Liver (tissue), 9 donors: ENCODE measurements around the gene BCAR3. TPM values are rescaled to one million over a fixed set of nuclear protein-coding genes. Genes with fewer than 3 reads are reported as not detected.

ENCODE experiments used
- DNase-seq: peaks from one replicate; pipeline ENCODE4 v3.0.0-alpha.2; 2017; ENCODE audit warnings: low spot score
- H3K27ac ChIP-seq, 2 donors: one replicate each; pipeline ENCODE4 v1.7.0; 2013; ENCODE audit warnings: inconsistent platforms in 2 of 2, low read length in 2 of 2, control low read depth in 1 of 2, low read depth in 1 of 2, mild to moderate bottlenecking in 1 of 2
- H3K27me3 ChIP-seq, 4 donors: one replicate each; pipeline versions ENCODE4 v1.6.1 to v1.7.0; 2013; ENCODE audit warnings: low read length in 3 of 4, inconsistent platforms in 1 of 4, mild to moderate bottlenecking in 1 of 4, moderate library complexity in 1 of 4; ENCODE audit not compliant: control insufficient read depth in 4 of 4, insufficient read depth in 4 of 4
- H3K36me3 ChIP-seq, 4 donors: one replicate each; pipeline versions ENCODE4 v1.6.1 to v1.7.0; 2013; ENCODE audit warnings: low read length in 3 of 4, mild to moderate bottlenecking in 3 of 4, low read depth in 1 of 4, moderate library complexity in 1 of 4; ENCODE audit not compliant: control insufficient read depth in 4 of 4, insufficient read depth in 3 of 4
- H3K4me1 ChIP-seq, 4 donors: one replicate each; pipeline versions ENCODE4 v1.6.1 to v1.7.0; 2013; ENCODE audit warnings: low read length in 3 of 4, mild to moderate bottlenecking in 3 of 4, moderate library complexity in 1 of 4; ENCODE audit not compliant: control insufficient read depth in 4 of 4, insufficient read depth in 4 of 4
- H3K4me3 ChIP-seq, 3 donors: one replicate each; pipeline versions ENCODE4 v1.6.1 to v1.7.0; 2013; ENCODE audit warnings: low read length in 3 of 3, control low read depth in 1 of 3, low read depth in 1 of 3, mild to moderate bottlenecking in 1 of 3
- H3K9ac ChIP-seq, 2 donors: one replicate each; pipeline ENCODE4 v1.7.0; 2013; ENCODE audit warnings: low read length in 2 of 2, mild to moderate bottlenecking in 2 of 2, moderate library complexity in 2 of 2, control low read depth in 1 of 2, low read depth in 1 of 2
- H3K9me3 ChIP-seq, 4 donors: one replicate each; pipeline versions ENCODE4 v1.6.1 to v1.7.0; 2013; ENCODE audit warnings: low read length in 3 of 4; ENCODE audit not compliant: control insufficient read depth in 4 of 4
- FOXA1 ChIP-seq: IDR thresholded peaks from 2 replicates; pipeline ENCODE4 v1.6.1; 2016; ENCODE audit warnings: antibody characterized with exemption
- FOXA2 ChIP-seq: IDR thresholded peaks from 2 replicates; pipeline ENCODE4 v1.6.1; 2016; ENCODE audit warnings: antibody characterized with exemption
- GABPA ChIP-seq, 2 donors: IDR thresholded peaks in 1 of 2; conservative IDR thresholded peaks in 1 of 2; 2 replicates each; pipeline ENCODE4 v1.6.1; 2016; ENCODE audit warnings: antibody characterized with exemption in 2 of 2, mild to moderate bottlenecking in 1 of 2, moderate library complexity in 1 of 2
- HNF4A ChIP-seq, 2 donors: conservative IDR thresholded peaks; 2 replicates each; pipeline ENCODE4 v1.6.1; 2016; ENCODE audit warnings: antibody characterized with exemption in 2 of 2, mild to moderate bottlenecking in 2 of 2
- HNF4G ChIP-seq: IDR thresholded peaks from 2 replicates; pipeline ENCODE4 v1.6.1; 2016; ENCODE audit warnings: antibody characterized with exemption
- JUND ChIP-seq, 2 donors: IDR thresholded peaks; 2 replicates each; pipeline ENCODE4 v1.6.1; 2016; ENCODE audit warnings: antibody characterized with exemption in 2 of 2
- NR2F2 ChIP-seq: IDR thresholded peaks from 2 replicates; pipeline ENCODE4 v1.6.1; 2016; ENCODE audit warnings: antibody characterized with exemption
- RAD21 ChIP-seq, 2 donors: IDR thresholded peaks; 2 replicates each; pipeline ENCODE4 v1.6.1; 2016; ENCODE audit warnings: antibody characterized with exemption in 2 of 2, mild to moderate bottlenecking in 2 of 2
- REST ChIP-seq: IDR thresholded peaks from 2 replicates; pipeline ENCODE4 v1.6.1; 2016; ENCODE audit warnings: antibody characterized with exemption, mild to moderate bottlenecking
- TAF1 ChIP-seq: conservative IDR thresholded peaks from 2 replicates; pipeline ENCODE4 v1.6.1; 2016; ENCODE audit warnings: antibody characterized with exemption, mild to moderate bottlenecking
- YY1 ChIP-seq: IDR thresholded peaks from 2 replicates; pipeline ENCODE4 v1.6.1; 2016; ENCODE audit warnings: antibody characterized with exemption, mild to moderate bottlenecking
- WGBS: extraction: QIAGEN DNeasy Blood & Tissue Kit; methylation state at CpG from one replicate; pipeline ENCODE4 v1.1.7; 2013; 5-methylcytosine and 5-hydroxymethylcytosine counted together
- polyA plus RNA-seq, 2 donors: library from polyadenylated mRNA; stranded (reverse) in 1 of 2; unstranded in 1 of 2; fragments of 200-250 nt in 1 of 2; fragments of >200 nt in 1 of 2; fragmentation: Nextera tagmentation in 1 of 2; extraction: Ambion mirVana in 1 of 2; gene quantifications; one replicate each; pipeline versions ENCODE4 v1.2.1 to v1.2.3, GENCODE V29; 2013 to 2015
- total RNA-seq, 2 donors: library from RNA; depleted of rRNA; stranded (reverse); fragments of >200 nt; gene quantifications; one replicate each; pipeline ENCODE4 v1.2.3, GENCODE V29; 2014
- TF ChIP-seq, protein P1 (sequence below): fragments of 150-350 bp; IDR thresholded peaks from 2 replicates; pipeline ENCODE4 v1.5.1; 2017; ENCODE audit warnings: improper control_type of control experiment, low read depth, low read length; ENCODE audit not compliant: missing input control
- donor health status: healthy.
- donor health status: healthy.
- donor health status: healthy.
- donor health status: healthy.
- donor health status: healthy.

The BCAR3 gene
- total and polyA plus RNA-seq, 4 donors = 2.8 to 10.3 (median 7.7) TPM

DNA sequence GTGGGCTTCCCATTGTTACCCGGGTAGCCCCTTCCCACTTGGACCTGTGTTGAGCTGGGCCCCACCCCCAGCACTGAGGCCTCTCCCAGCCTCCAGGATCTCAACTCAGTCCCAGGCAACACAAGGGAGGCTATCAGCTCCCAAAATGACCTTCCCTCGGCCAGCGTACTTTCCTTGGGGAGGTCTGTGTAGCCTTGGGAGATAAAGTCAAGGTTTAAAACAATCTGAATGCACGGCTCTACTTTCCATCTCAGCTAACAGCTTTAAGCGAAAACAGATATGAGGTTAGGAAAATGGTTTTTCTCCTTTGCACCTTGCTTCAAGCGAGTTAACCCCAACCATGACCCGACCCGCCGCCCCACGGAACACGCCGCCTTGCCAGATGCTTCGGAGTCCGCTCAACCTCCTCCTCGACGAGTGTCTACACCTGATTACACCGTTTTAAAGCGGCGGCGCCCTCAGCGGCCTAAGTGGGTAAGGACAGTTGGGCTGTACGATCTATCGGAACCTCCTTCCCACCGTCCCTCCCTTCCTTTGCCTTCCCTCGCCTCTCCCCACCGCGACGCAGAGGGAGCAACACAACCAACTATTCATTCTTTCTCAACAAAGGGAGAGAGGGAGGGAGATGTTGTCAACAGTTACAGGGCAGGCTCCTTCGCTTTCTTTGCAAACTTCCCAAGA, 1.1 kb downstream of the BCAR3 start:
- H3K9me3 ChIP-seq = no peaks in the 10 kb centered on the region
- H3K4me1 ChIP-seq = peaks cover 0 to 15% (median 6%) of the 10 kb centered on the region in 4 donors
- no peaks in the 10 kb centered on the region for H3K36me3 ChIP-seq
- no peaks in the 10 kb centered on the region for H3K27me3 ChIP-seq
- TF ChIP-seq RAD21 (IDR thresholded peaks at IDR 0.05) (peak; percentile 62 to 77), YY1 (no peak)
- TF ChIP-seq, protein P1, sequence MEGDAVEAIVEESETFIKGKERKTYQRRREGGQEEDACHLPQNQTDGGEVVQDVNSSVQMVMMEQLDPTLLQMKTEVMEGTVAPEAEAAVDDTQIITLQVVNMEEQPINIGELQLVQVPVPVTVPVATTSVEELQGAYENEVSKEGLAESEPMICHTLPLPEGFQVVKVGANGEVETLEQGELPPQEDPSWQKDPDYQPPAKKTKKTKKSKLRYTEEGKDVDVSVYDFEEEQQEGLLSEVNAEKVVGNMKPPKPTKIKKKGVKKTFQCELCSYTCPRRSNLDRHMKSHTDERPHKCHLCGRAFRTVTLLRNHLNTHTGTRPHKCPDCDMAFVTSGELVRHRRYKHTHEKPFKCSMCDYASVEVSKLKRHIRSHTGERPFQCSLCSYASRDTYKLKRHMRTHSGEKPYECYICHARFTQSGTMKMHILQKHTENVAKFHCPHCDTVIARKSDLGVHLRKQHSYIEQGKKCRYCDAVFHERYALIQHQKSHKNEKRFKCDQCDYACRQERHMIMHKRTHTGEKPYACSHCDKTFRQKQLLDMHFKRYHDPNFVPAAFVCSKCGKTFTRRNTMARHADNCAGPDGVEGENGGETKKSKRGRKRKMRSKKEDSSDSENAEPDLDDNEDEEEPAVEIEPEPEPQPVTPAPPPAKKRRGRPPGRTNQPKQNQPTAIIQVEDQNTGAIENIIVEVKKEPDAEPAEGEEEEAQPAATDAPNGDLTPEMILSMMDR = peak; percentile 52
- DNase-seq = peak; percentile 59
- 20% methylated on average over 29 of the region's 29 CpGs for WGBS
- H3K27ac ChIP-seq = peak overlapping the region; percentile 26 to 55
- H3K4me3 ChIP-seq = peak overlapping the region in 2 of 3 donors; percentile 40 to 77
- no peak overlapping the region for H3K9ac ChIP-seq

- H3K4me3 ChIP-seq = no peak overlapping the region
- H3K9me3 ChIP-seq = no peaks in the 10 kb centered on the region
- TF ChIP-seq NR2F2 = no peak
- no peak for TF ChIP-seq FOXA1
- TF ChIP-seq HNF4A (conservative IDR thresholded peaks at IDR 0.05) = no peak
- TF ChIP-seq, protein P1 = no peak
- TF ChIP-seq GABPA (IDR thresholded peaks at IDR 0.05 in 1 of 2, conservative IDR thresholded peaks at IDR 0.05 in 1 of 2) = no peak
- TF ChIP-seq FOXA2 = no peak
- no peak for TF ChIP-seq JUND (IDR thresholded peaks at IDR 0.05)
- no peak for TF ChIP-seq HNF4G
- no peak for TF ChIP-seq TAF1
- 90% methylated on average over 5 of the region's 5 CpGs for WGBS
- DNase-seq = no peak
- peaks cover 0 to 16% (median 7%) of the 10 kb centered on the region in 4 donors for H3K4me1 ChIP-seq
- H3K36me3 ChIP-seq = no peaks in the 10 kb centered on the region
- H3K27me3 ChIP-seq = no peaks in the 10 kb centered on the region
- no peak overlapping the region for H3K27ac ChIP-seq
- H3K9ac ChIP-seq = no peak overlapping the region
Observed at GRCh38 chr1:93680076-93680419, 1.6 kb downstream of the BCAR3 start.

- no peak overlapping the region for H3K27ac ChIP-seq
Observed at GRCh38 chr1:93679546-93679945, 2.1 kb downstream of the BCAR3 start.

More at GRCh38 chr1:93679546-93679945, 2.1 kb downstream of the BCAR3 start:
- no peak for DNase-seq
- Histone ChIP-seq H3K36me3 (no peaks in the 10 kb centered on the region), H3K27me3 (no peaks in the 10 kb centered on the region), H3K4me3 (no peak overlapping the region), H3K9ac (no peak overlapping the region), H3K4me1 (peaks cover 0 to 16% (median 7%) of the 10 kb centered on the region in 4 donors), H3K9me3 (no peaks in the 10 kb centered on the region)
- TF ChIP-seq NR2F2 = no peak
- TF ChIP-seq JUND (IDR thresholded peaks at IDR 0.05) = no peak
- TF ChIP-seq REST = no peak
- no peak for TF ChIP-seq YY1
- TF ChIP-seq, protein P1 = no peak
- no peak for TF ChIP-seq TAF1
- WGBS = 83% methylated on average over 4 of the region's 4 CpGs
